Sigmoid colon (tissue), 7 donors: ENCODE data around the gene CRTC3. TPM values are rescaled to one million over a fixed set of nuclear protein-coding genes. Genes with fewer than 3 reads are reported as not detected.

Experiments used
- DNase-seq: peaks from one replicate; pipeline ENCODE4 v3.0.0-alpha.2; 2019
- H3K27ac ChIP-seq, 4 donors: fragments of 200-600 bp; sonication (generic); one replicate each; pipeline ENCODE4 v1.5.1; 2016 to 2019; ENCODE audit warnings: mild to moderate bottlenecking in 1 of 4
- H3K27me3 ChIP-seq, 3 donors: fragments of 200-600 bp; sonication (generic); one replicate each; pipeline ENCODE4 v1.5.1; 2019; ENCODE audit warnings: mild to moderate bottlenecking in 1 of 3
- H3K36me3 ChIP-seq, 4 donors: fragments of 200-600 bp; sonication (generic); one replicate each; pipeline ENCODE4 v1.5.1; 2016 to 2019
- H3K4me1 ChIP-seq, 4 donors: fragments of 200-600 bp; sonication (generic); one replicate each; pipeline ENCODE4 v1.5.1; 2017 to 2019
- H3K4me3 ChIP-seq, 4 donors: fragments of 200-600 bp; sonication (generic); one replicate each; pipeline ENCODE4 v1.5.1; 2017 to 2019; ENCODE audit warnings: mild to moderate bottlenecking in 2 of 4, moderate library complexity in 1 of 4
- H3K9me3 ChIP-seq, 4 donors: fragments of 200-600 bp in 3 of 4; sonication (generic) in 3 of 4; one replicate each; pipeline versions ENCODE4 v1.5.1 to v1.6.1; 2013 to 2019
- CTCF ChIP-seq, 4 experiments: fragments of 450-650 bp in 3 of 4; fragments of 200-600 bp in 1 of 4; IDR thresholded peaks; one replicate each; pipeline ENCODE4 v1.5.1; 2016 to 2019; ENCODE audit warnings: antibody characterized with exemption in 4 of 4, mild to moderate bottlenecking in 3 of 4, moderate library complexity in 2 of 4
- EP300 ChIP-seq, 4 donors: sonication (generic); formaldehyde crosslinking; IDR thresholded peaks; one replicate each; pipeline ENCODE4 v1.6.1; 2017; ENCODE audit warnings: antibody characterized with exemption in 4 of 4
- POLR2A ChIP-seq, 2 donors: fragments of 450-650 bp; IDR thresholded peaks; one replicate each; pipeline ENCODE4 v1.6.1; 2016; ENCODE audit warnings: antibody characterized with exemption in 2 of 2, mild to moderate bottlenecking in 2 of 2, moderate library complexity in 2 of 2
- POLR2AphosphoS5 ChIP-seq, 4 donors: sonication (generic); formaldehyde crosslinking; IDR thresholded peaks; one replicate each; pipeline ENCODE4 v1.6.1; 2017; ENCODE audit warnings: antibody characterized with exemption in 4 of 4
- WGBS, 2 donors: extraction: QIAGEN DNeasy Blood & Tissue Kit; methylation state at CpG; one replicate each; pipeline ENCODE4 v1.1.7; 2013; 5-methylcytosine and 5-hydroxymethylcytosine counted together
- intact Hi-C: fragments of 100-400 bp; cut with DNase I; formaldehyde crosslinking; loops from one replicate; pipeline ENCODE4 v1.15.1; 2023
- polyA plus RNA-seq, 3 donors: library from polyadenylated mRNA; stranded (reverse); fragments of 200-250 nt; gene quantifications; one replicate each; pipeline ENCODE4 v1.2.3, GENCODE V29; 2013
- total RNA-seq, 4 donors: library from RNA; depleted of rRNA; stranded (reverse); fragments of >200 nt; gene quantifications; one replicate each; pipeline ENCODE4 v1.1.0, GENCODE V29; 2016
- donor health status: healthy with polysubstance abuse.
- donor health status: Bipolar disorder and iron deficiency.
- donor health status: healthy.

Gene CRTC3
- total and polyA plus RNA-seq, 7 donors: 5.4 to 64.0 (median 27.6) TPM

- Histone ChIP-seq H3K9me3 (no peaks in the 10 kb centered on the region), H3K4me1 (no peaks in the 10 kb centered on the region), H3K36me3 (no peaks in the 10 kb centered on the region), H3K27ac (no peak overlapping the region), H3K27me3 (no peaks in the 10 kb centered on the region), H3K4me3 (no peak overlapping the region)
- 81 to 92% methylated on average over 4 of the region's 4 CpGs for WGBS, 2 donors
- intact Hi-C loops: no loop called here
- DNase-seq: no peak
- TF ChIP-seq EP300 (IDR thresholded peaks at IDR 0.05) (no peak), POLR2A (IDR thresholded peaks at IDR 0.05) (no peak), POLR2AphosphoS5 (IDR thresholded peaks at IDR 0.05) (no peak), CTCF (IDR thresholded peaks at IDR 0.05) (no peak)
These were observed 162.5 kb downstream of the CRTC3 start for GRCh38 chr15:90691982-90692773.

Other genes starting within 250 kb of the CRTC3 start
- gene ZNF774, start 177.6 kb upstream of the CRTC3 start, total RNA-seq: 1 to 10 TPM; 1.5 to 4.3 (median 2.5) TPM
- gene ZNF774, start 177.6 kb upstream of the CRTC3 start, polyA plus RNA-seq: 1 to 10 TPM; 1.4 to 4.0 (median 1.8) TPM
- 100 to 1,000 TPM; 135 to 283 (median 183) TPM for gene IQGAP1, start 141.7 kb upstream of the CRTC3 start, total RNA-seq
- gene IQGAP1, start 141.7 kb upstream of the CRTC3 start, polyA plus RNA-seq: 100 to 1,000 TPM in 1 of 3 donors, 10 to 100 TPM in 2; 96.7 to 120 (median 97.6) TPM
- under 1 TPM in 3 of 4 donors, not detected in 1; 0.54 to 0.99 (median 0.71) TPM for gene BLM, start 187.4 kb downstream of the CRTC3 start, total RNA-seq
- gene BLM, start 187.4 kb downstream of the CRTC3 start, polyA plus RNA-seq: 1 to 10 TPM in 2 of 3 donors, under 1 TPM in 1; 0.60 to 6.2 (median 3.0) TPM